Measurements from ENCODE around the gene CCDC24. TPM values are rescaled to one million over a fixed set of nuclear protein-coding genes. Genes with fewer than 3 reads are reported as not detected.

Gene CCDC24
- total and polyA plus RNA-seq, 2 of the 13 experiments (the other 11 are each of a cell fraction or from before 2014, with no cell fraction given): 1.4 to 2.9 TPM

DNA sequence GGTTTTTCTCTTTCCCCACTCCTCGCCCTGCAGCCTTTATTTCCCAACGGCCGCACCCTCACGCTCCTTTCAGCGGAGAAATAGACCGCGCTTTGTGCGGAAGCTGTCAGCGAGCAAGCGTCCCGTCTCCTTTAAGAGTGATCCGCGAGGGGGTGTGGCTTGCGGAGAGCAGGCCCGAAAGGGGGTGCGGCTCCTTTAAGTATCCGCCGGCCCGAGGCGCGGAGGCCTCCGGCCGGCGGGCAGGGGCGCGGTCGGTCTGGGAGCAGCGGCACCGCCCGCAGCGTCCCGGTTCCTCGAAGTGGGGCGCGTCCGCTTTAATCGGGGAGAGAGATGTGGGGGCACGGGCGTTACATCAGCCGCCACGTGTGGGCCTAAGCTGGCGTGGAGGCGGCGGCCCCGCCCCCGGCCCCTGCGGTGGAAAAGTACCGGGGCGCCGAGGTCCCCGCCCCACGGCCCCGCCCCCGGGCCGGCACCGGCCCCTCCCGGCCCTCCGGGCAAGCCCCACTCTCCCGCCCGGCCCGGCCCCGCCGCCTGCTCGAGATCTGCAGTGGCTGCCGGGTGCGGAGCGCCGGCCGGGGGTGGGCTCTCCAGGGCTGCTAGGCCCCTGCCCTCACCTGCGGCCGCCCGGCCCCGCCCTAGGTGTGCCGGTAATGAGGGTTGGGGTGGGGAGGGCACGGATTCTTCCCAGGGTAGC, 38.7 kb downstream of the CCDC24 start (continued):
- TF ChIP-seq PRDM15 (CRISPR knock-in tag; IDR thresholded peaks at IDR 0.05) (0 out of 2 replicates have a peak, but pooled peaks have one; percentile 14), SATB2 (CRISPR knock-in tag; IDR thresholded peaks at IDR 0.05) (0 out of 2 replicates have a peak, but pooled peaks have one; percentile 9), NAIF1 (CRISPR knock-in tag; IDR thresholded peaks at IDR 0.05; ENCODE audit: borderline replicate concordance) (no peak), LCORL (IDR thresholded peaks at IDR 0.05) (no peak), LCORL (CRISPR knock-in tag; IDR thresholded peaks at IDR 0.05) (no peak), ZNF768 (CRISPR knock-in tag; IDR thresholded peaks at IDR 0.05) (0 out of 2 replicates have a peak, but pooled peaks have one; percentile 6), ARNT2 (CRISPR knock-in tag; IDR thresholded peaks at IDR 0.05; ENCODE audit: low read depth) (peak; percentile 60; the same call in 1 of the 2 replicates), BRCA1 (CRISPR knock-in tag; IDR thresholded peaks at IDR 0.05) (no peak), ZFP37 (CRISPR knock-in tag; IDR thresholded peaks at IDR 0.05; ENCODE audit: borderline replicate concordance) (no peak), ZFX (CRISPR knock-in tag; IDR thresholded peaks at IDR 0.05; ENCODE audit: low read depth) (peak; percentile 85), HMGXB3 (CRISPR knock-in tag; IDR thresholded peaks at IDR 0.05; ENCODE audit: borderline replicate concordance) (no peak), MEIS1 (CRISPR knock-in tag; IDR thresholded peaks at IDR 0.05; ENCODE audit: borderline replicate concordance) (peak; percentile 18; the same call in 1 of the 2 replicates), DMAP1 (CRISPR knock-in tag; IDR thresholded peaks at IDR 0.05) (peak; percentile 91), NFKBIZ (CRISPR knock-in tag; IDR thresholded peaks at IDR 0.05) (0 out of 2 replicates have a peak, but pooled peaks have one; percentile 25), KAT2B (IDR thresholded peaks at IDR 0.05; ENCODE audit: borderline replicate concordance, low read depth, low read length) (no peak), ERF (CRISPR knock-in tag; IDR thresholded peaks at IDR 0.05) (0 out of 2 replicates have a peak, but pooled peaks have one; percentile 46), TBX3 (IDR thresholded peaks at IDR 0.05; ENCODE audit: borderline replicate concordance) (no peak)
- TF ChIP-seq, protein P1, sequence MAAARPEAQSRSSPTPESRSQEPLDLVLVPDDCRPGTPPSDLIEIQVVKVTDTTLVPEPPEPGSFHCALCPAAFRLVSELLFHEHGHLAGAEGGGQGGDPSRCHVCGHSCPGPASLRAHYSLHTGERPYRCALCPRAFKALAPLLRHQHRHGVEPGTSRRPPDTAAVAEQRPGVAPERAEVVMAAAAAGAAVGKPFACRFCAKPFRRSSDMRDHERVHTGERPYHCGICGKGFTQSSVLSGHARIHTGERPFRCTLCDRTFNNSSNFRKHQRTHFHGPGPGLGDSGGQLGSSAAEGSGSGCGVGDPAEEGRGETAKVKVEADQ (CRISPR knock-in tag; IDR thresholded peaks at IDR 0.05; ENCODE audit: borderline replicate concordance): no peak
- TF ChIP-seq, protein P2, sequence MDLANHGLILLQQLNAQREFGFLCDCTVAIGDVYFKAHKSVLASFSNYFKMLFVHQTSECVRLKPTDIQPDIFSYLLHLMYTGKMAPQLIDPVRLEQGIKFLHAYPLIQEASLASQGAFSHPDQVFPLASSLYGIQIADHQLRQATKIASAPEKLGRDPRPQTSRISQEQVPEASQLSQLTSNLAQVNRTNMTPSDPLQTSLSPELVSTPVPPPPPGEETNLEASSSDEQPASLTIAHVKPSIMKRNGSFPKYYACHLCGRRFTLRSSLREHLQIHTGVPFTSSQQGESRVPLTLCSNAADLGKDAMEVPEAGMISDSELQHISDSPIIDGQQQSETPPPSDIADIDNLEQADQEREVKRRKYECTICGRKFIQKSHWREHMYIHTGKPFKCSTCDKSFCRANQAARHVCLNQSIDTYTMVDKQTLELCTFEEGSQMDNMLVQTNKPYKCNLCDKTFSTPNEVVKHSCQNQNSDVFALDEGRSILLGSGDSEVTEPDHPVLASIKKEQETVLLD (CRISPR knock-in tag; IDR thresholded peaks at IDR 0.05; ENCODE audit: low read depth): peak; percentile 31; the same call in 1 of the 2 replicates

Data from HepG2 (cell line).